GM23248 (cell line): ENCODE data around the gene BAD.

Source experiments
- EZH2 ChIP-seq: fragments of 200-600 bp; sonication (generic); IDR thresholded peaks from 2 replicates; pipeline ENCODE4 v1.6.1; 2018; ENCODE audit warnings: antibody characterized with exemption, mild to moderate bottlenecking; ENCODE audit not compliant: insufficient read depth, poor library complexity, severe bottlenecking
- EZH2phosphoT487 ChIP-seq: fragments of 200-600 bp; sonication (generic); IDR thresholded peaks from 2 replicates; pipeline ENCODE4 v1.6.1; 2018; ENCODE audit warnings: antibody characterized with exemption, moderate library complexity, mild to moderate bottlenecking, low read depth; ENCODE audit not compliant: insufficient read depth

DNA sequence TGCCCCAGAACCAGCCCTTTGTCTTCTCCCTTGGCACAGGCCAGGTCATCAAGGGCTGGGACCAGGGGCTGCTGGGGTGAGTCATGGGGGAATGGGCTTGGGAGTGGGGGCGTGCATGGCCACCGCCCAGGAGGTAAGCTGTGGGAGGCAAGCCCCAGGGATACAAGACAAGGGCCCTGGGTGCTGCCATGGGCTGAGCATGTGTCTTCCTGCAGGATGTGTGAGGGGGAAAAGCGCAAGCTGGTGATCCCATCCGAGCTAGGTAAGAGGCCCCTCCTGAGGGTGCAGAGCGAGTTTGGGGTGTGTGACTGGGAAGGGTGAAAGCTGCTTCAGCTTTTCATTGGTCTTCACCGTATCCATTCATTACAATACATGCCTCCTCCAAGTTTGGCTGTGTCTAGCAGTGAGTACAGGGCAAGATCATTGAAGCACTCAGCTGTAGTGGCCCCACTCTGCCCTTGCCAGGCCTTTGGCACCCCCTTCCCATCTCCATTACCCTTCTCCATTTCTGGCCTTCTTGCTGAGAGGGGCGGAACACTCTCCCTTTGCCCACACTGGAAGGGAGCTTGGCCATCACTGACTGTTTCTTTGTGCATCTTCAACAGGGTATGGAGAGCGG is 41.1 kb downstream of the BAD start:
- TF ChIP-seq EZH2phosphoT487 (no peak), EZH2 (no peak)
